Measurements from ENCODE around the gene INSRR. TPM values are rescaled to one million over a fixed set of nuclear protein-coding genes. Genes with fewer than 3 reads are reported as not detected.

The INSRR gene
- total and polyA plus RNA-seq, 2 of the 4 experiments (the other 2 are of a cell fraction): not detected

- no peaks in the 10 kb centered on the region for H3K36me3 ChIP-seq (ENCODE audit: control insufficient read depth, insufficient read depth, low read length)
- H4K5ac ChIP-seq (ENCODE audit: low read depth, low read length): no peak overlapping the region
- DNase-seq (no peak), ATAC-seq (ENCODE audit: low read depth) (no peak)
- H2BK120ac ChIP-seq (ENCODE audit: low read depth, low read length): no peak overlapping the region
- H4K20me1 ChIP-seq (ENCODE audit: insufficient read depth, low read length): no peaks in the 10 kb centered on the region; the same call in 1 of the 2 replicates
- intact Hi-C loops (cut with micrococcal nuclease): no loop called here
- H3K79me1 ChIP-seq (ENCODE audit: low read depth in 1 of 2, low read length in 2 of 2): no peaks in the 10 kb centered on the region
- H3K9ac ChIP-seq (ENCODE audit: low read depth, low read length): no peak overlapping the region
- H2AK9ac ChIP-seq (replicated peaks; ENCODE audit: low read depth, low read length, poor library complexity): no peak overlapping the region
- H3K4me2 ChIP-seq (ENCODE audit: low read depth, low read length): no peak overlapping the region
- no CpG with 5 or more reads among the region's 5 CpGs for WGBS, 2 experiments (ENCODE audit: extremely low coverage in 2 of 2, insufficient read length in 1 of 2)
- H3K9me1 ChIP-seq (ENCODE audit: insufficient read depth, low read length): no peaks in the 10 kb centered on the region
- peaks cover 82% of the 10 kb centered on the region for H3K27me3 ChIP-seq (ENCODE audit: control insufficient read depth, insufficient read depth, low read length)
- TF ChIP-seq NFE2L2 (IDR thresholded peaks at IDR 0.05; ENCODE audit: low read depth, low read length): no peak
- TF ChIP-seq CTCF (conservative IDR thresholded peaks at IDR 0.05; ENCODE audit: low read depth, low read length): no peak
- no peak for TF ChIP-seq MAFK (IDR thresholded peaks at IDR 0.05; ENCODE audit: low read depth, low read length)
- TF ChIP-seq SMC3 (IDR thresholded peaks at IDR 0.05; ENCODE audit: low read depth, low read length): no peak
- no peak for TF ChIP-seq POLR2A (IDR thresholded peaks at IDR 0.05; ENCODE audit: low read depth, low read length)
- TF ChIP-seq FOS (IDR thresholded peaks at IDR 0.05; ENCODE audit: low read depth, low read length): no peak
- TF ChIP-seq CHD1 (IDR thresholded peaks at IDR 0.05; ENCODE audit: low read depth, low read length): no peak
- TF ChIP-seq RCOR1 (IDR thresholded peaks at IDR 0.05; ENCODE audit: insufficient replicate concordance, low read length): no peak
- TF ChIP-seq RFX5 (IDR thresholded peaks at IDR 0.05; ENCODE audit: low read depth, low read length): no peak
- no peak for TF ChIP-seq MXI1 (IDR thresholded peaks at IDR 0.05; ENCODE audit: borderline replicate concordance, low read depth, low read length)
- TF ChIP-seq MAZ (IDR thresholded peaks at IDR 0.05; ENCODE audit: borderline replicate concordance, low read depth, low read length): no peak
- TF ChIP-seq CEBPB (IDR thresholded peaks at IDR 0.05; ENCODE audit: low read depth, low read length): no peak
- no peak for TF ChIP-seq ELK1 (IDR thresholded peaks at IDR 0.05; ENCODE audit: borderline replicate concordance, low read depth, low read length)
- TF ChIP-seq USF2 (IDR thresholded peaks at IDR 0.05; ENCODE audit: low read depth, low read length): no peak
- TF ChIP-seq BHLHE40 (IDR thresholded peaks at IDR 0.05; ENCODE audit: low read depth, low read length): no peak
- no peak for TF ChIP-seq RAD21 (IDR thresholded peaks at IDR 0.05; ENCODE audit: low read length)
- H2AFZ ChIP-seq (replicated peaks; ENCODE audit: low read length, poor library complexity): no peak overlapping the region
- H3K56ac ChIP-seq (ENCODE audit: extremely low read depth, insufficient read depth, low read length): no peak overlapping the region
- H2BK15ac ChIP-seq (ENCODE audit: low read depth, low read length): no peak overlapping the region
- dilution Hi-C loops (cut with HindIII; ENCODE audit: low sequenced_read_pairs, unreplicated experiment): no loop called here
- ChIA-PET CTCF (interaction anchor here (3.7 kb wide), 1 partner anchor 24 kb away, joined by 26 read pairs; the partner anchor contains the start of genes INSRR and NTRK1), POLR2A (ENCODE audit: unreplicated experiment) (no interaction called here)
- no peak overlapping the region for H2AK5ac ChIP-seq (ENCODE audit: low read depth, low read length)
- BruUV-seq (replicated peaks): no TSS peak
- H3K23ac ChIP-seq (ENCODE audit: low read depth, low read length): no peak overlapping the region
- H3K4me1 ChIP-seq (ENCODE audit: control insufficient read depth, insufficient read depth, low read length): no peaks in the 10 kb centered on the region
- no peak overlapping the region for H3K14ac ChIP-seq (replicated peaks; ENCODE audit: low read depth, low read length)
- H3K18ac ChIP-seq (ENCODE audit: low read depth, low read length): no peak overlapping the region
- H4K8ac ChIP-seq (ENCODE audit: low read depth in 2 of 2, low read length in 2 of 2): no peak overlapping the region
- H3K4ac ChIP-seq (ENCODE audit: low read depth, low read length): no peak overlapping the region
- H4K91ac ChIP-seq (ENCODE audit: insufficient read depth, low read depth, low read length): no peak overlapping the region
- no peak overlapping the region for H2BK20ac ChIP-seq (ENCODE audit: low read depth, low read length)
- H3K9me3 ChIP-seq (ENCODE audit: control insufficient read depth, insufficient read depth, low read length): no peaks in the 10 kb centered on the region
- no peak overlapping the region for H2BK5ac ChIP-seq (ENCODE audit: low read depth, low read length, poor library complexity, severe bottlenecking)
- H3K27ac ChIP-seq (ENCODE audit: insufficient read depth, low read length): no peak overlapping the region
- no peak overlapping the region for H3K4me3 ChIP-seq (ENCODE audit: insufficient read depth, low read depth, low read length)
- in situ Hi-C loops (cut with MboI; ENCODE audit: low sequenced_read_pairs): no loop called here
These were observed 22.8 kb downstream of the INSRR start for GRCh38 chr1:156836041-156836654.

All from IMR-90 (cell line).